Frontal cortex (tissue), 4 donors: ENCODE results near the gene SDR9C7. TPM values are rescaled to one million over a fixed set of nuclear protein-coding genes. Genes with fewer than 3 reads are reported as not detected.
A peak's percentile ranks its signal among the peaks of the same experiment; 100 is the strongest.
"Not testable (repeated sequence)": the region's sequence is repeated elsewhere in the genome, so short reads cannot be mapped to it uniquely, and the experiment has no call there.

ENCODE experiments used
- DNase-seq, 2 donors: peaks; one replicate each; pipeline ENCODE4 v3.0.0; 2012; ENCODE audit warnings: low spot score in 2 of 2
- FAIRE-seq: peaks from 2 replicates; lab custom pipeline; 2012; peaks lifted over from hg19 to GRCh38; lab: Jason Lieb, UNC
- total RNA-seq: library from RNA; depleted of rRNA; stranded (reverse); fragments of >200 nt; gene quantifications from one replicate; pipeline ENCODE4 v1.2.3, GENCODE V29; 2014
- donor health status: control.
- donor health status: control.
- donor health status: control.

The SDR9C7 gene
- total RNA-seq, 1 donor from 2014 or later, result 0.41 TPM

DNA sequence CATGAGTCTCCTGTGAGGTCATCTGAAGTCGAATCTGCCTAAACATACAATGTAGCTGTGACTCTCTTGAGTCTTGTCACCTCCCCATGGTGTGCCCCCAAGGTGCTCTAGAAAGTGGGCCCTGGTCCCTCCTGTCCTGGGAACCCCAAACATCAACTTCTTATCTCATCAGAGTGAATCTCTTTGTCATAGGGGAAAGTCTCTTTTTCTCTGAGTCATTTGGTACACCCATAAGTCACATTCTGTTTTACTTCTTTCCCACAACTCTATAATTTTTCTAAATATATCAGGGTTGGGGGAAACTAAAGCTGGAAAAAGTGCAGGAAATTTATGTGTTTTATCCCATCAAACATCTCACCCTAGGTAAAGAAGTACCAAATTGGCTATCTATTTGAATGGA, 12.9 kb downstream of the SDR9C7 start:
- no peak for DNase-seq
- no peak for FAIRE-seq

DNA sequence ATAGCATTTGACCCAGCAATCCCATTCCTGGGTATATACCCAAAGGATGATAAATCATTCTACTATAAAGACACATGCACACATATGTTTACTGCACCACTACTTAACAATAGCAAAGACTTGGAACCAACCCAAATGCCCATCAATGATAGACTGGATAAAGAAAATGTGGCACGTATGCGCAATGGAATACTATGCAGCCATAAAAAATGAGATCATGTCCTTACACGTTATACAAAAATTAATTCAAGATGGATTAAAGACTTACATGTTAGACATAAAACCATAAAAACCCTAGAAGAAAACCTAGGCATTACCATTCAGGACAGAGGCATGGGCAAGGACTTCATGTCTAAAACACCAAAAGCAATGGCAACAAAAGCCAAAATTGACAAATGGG, 16.1 kb downstream of the SDR9C7 start:
- FAIRE-seq, DNase-seq: not testable (repeated sequence)

DNA sequence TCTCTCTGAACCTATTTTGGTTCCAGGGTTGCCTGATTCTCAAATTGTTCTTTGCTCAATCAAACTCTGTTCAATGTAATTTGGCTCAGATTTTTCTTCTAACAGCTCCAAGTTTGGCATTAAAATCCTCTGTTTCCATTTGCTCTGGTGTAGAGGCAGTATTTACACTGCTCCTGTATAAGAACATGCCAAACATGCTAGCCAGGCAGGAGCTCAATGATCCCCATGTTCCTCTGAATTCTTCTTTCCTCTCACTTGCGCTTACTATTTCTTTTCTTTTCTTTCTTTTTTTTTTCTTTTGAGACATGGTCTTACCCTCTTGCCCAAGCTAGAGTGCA, 17.2 kb downstream of the SDR9C7 start:
- no peak for DNase-seq
- no peak for FAIRE-seq

DNA sequence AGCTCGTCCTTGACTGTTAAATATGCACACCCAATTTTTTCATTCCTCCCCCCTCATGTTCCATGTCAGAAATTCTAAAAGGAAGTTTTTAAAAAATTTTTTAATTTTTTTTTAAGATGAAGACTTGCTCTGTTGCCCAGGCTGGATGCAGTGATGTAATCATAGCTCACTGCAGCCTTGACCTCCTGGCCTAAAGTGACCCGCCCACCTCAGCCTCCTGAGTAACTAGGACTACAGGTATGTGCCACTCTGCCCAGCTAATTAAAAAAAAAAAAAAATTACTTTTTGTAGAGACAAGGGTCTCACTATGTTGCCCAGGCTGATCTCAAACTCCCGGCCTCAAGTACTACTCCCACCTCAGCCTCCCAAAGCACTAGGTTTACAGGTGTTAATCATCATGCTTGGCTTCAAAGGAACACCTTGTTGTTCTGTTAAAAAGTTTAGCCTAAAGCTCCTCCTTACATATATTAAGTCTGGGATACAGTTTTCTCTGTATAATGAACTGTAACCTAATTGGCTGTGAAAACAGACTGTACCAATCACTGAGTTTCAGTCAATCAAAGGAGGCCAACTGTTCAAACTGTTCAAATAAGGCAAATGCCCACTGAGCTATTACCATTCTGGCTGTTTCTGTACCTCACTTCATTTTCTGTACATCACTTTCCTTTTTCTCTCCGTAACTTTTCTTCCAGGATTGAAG, 17.8 kb downstream of the SDR9C7 start:
- DNase-seq (no peak), FAIRE-seq (no peak)

DNA sequence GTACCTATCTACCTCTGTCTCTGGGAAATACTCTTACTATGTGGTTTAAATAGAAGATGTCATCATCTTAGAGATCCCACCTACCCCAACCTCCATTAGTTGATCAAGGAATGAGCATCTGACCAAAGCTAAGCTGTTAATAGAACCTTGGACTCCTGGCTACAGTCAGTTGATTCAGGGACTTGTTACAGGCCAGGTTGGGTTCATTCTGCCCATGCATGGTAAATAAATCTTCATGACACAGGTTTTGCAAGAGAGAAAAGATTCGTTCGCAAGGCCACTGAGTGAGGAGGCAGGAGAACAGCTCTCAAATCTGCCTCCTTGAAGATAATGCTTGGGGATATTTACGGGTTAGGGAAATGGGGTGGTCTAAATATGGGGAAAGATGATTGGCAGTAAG, 19.5 kb downstream of the SDR9C7 start:
- DNase-seq (no peak), FAIRE-seq (no peak)

DNA sequence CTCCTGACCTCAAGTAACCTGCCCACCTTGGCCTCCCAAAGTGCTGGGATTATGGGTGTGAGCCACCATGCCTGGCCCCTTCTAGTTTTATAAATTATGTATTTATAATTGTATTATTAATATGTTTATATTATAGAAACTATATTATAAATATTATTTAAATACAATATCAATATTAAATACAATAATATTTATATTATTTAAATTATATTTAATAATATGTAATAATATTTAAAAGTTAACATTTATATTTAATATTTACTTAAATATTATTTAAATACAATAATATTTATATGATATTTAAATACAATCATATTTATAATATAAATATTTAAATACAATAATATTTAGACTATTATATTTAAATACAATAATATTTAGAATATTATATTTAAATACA, 20.0 kb downstream of the SDR9C7 start:
- FAIRE-seq, result peak; percentile 99
- no peak for DNase-seq

DNA sequence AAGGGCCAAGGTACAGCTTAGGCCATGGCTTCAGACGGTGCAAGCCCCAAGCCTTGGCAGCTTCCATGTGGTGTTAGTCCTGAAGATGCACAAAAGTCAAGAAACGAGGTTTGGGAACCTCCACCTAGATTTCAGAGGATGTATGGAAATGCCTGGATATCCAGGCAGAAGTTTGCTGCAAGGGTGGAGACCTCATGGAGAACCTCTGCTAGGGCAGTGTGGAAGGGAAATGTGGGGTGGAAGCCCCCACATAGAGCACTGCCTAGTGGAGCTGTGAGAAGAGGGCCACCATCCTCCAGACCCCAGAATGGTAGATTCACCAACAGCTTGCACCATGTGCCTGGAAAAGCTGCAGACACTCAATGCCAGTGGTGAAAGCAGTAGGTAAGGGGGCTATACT, 24.8 kb downstream of the SDR9C7 start:
- FAIRE-seq, result not testable (repeated sequence)

DNA sequence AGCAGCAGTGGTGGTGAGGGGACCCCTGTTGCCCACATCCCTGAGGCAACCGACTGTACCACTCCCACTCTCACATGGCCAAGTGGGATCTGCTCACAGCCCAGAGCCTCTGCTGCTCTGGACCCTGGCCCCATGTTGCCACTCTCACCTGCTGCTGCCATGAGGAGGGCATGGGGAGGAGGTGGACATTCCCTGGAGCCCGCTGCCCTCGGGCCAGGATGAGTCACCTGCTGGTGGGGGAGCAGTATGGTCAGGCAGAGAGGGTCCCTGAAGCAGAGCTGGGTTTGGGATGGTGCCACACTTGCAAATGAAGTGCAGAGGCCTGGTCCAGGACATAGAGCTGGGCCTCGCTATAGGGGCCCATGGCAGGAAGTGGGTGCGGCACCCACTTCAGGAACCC, 26.1 kb downstream of the SDR9C7 start:
- DNase-seq, result no peak
- no peak for FAIRE-seq

More for the DNA sequence above, 24.8 kb downstream of the SDR9C7 start:
- DNase-seq, result not testable (repeated sequence)

DNA sequence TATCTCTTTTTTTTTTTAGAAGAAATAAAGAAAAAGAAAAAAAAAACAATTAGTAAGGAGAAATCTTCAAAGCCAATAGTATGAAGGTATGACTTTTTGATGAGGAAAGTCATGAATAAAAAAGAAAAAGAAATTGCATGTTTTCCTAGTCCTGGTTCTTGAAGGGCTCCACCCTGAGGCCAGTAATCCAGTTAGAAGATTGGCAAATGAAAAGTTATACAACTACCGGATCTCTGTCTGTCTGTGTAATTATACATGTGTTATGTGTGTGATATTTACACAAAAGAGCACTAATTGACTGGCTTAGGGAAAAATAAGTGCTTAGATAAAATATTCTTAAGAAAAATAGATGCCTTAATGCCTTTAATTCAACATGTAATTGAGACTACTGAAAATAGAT, 28.4 kb downstream of the SDR9C7 start:
- FAIRE-seq (no peak), DNase-seq (no peak)

DNA sequence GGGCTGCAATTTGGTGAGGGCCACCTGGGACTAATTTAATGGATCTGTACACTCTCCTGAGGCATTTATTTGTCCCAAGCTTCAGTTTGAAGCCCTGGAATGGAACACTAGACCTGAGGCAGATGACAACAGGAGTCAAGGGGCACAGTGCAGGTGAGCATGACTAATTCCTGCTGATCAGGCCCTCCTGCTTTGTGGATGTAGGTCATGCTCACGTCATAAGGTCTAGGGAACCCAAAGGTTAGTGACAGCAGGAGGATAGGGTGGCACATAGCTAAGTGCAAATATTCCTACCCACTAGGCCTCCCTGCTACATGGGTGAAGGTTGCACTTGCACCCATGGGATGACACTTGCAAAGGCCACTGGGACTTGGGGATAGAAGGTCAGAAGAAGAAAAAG, 30.8 kb downstream of the SDR9C7 start:
- FAIRE-seq (no peak), DNase-seq (no peak)

DNA sequence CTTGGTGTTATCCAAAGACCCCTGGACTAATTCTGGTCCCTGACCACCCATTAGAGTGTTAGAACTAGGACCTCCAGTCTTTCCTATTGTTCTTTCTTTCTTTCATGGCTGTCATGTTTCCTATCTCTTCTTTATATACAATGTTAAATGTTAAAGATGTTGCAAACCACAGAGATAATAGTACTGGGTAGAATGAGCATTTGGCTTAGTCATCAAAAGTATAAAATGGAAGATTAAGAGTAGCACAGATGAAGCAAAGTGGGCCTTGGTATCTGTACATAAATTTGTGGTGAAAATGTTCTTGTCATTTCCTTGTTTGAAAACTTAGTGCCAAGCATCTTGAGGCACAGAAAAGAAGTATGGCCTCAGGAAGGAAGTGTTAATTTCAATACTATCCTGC, 32.9 kb downstream of the SDR9C7 start:
- not testable (repeated sequence) for FAIRE-seq, DNase-seq

DNA sequence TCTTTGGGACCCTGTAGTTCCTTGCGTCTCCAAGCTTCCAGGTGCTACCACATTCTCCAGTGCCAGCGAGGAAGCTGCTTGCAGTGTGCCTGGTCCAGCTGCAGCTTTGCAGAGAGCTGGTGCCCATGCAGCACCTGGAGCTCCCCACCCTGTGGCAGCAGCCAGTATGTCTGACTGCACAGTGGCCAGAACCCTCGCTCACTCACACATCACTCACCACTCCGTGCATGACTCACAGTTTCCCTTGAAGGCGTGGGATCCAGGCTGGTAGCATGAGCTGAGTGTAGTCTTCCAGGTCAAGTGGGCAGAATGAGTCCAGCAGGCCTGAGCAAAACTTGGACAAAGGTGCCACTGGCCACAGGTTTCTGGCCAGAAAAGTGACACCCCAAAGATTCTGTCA, 33.6 kb downstream of the SDR9C7 start:
- no peak for FAIRE-seq
- DNase-seq, result no peak

DNA sequence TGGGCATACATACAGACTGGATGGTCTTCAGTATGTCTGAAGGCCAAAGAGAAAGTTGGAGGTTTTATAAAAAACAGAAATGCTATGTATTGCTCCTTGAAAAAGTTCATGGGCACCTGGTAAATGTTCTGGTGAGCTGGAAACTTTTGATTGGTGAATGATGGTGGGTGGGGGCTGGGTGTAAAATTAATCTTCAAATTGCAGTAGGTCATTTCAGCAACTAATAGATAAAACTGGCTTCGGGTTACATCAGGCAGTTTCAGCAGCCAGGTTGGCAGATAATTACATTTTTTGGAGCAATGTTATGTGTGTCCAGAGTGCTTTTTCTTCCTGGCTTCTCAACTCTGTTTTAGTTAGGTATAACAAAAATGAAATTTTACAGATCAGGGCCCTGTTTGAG, 35.3 kb downstream of the SDR9C7 start:
- FAIRE-seq, result no peak
- no peak for DNase-seq

DNA sequence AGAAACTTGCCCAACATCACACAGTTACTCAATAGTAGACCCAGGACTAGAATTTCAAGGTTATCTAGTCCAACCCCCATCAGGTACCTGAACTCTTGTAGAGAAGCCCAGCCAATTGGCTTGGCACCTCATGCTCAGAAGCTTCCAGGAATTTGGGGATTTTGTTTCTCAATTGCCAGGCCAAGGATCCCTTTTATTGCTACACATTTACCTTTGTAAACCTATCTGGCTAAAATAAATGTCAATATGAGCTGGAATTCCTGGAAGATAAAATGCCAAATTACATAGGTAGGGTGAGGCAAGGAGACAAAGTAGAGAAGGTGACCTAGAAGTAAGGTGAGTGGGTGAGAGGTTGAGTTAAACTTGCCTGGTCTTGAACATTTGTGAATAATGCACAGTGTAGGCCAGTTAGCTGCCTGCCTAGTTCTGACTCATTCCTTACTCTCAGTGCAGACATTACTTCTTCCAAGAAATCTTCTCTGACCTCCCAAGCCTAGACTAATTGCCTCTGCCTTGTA, 36.3 kb downstream of the SDR9C7 start:
- FAIRE-seq (no peak), DNase-seq (no peak)

DNA sequence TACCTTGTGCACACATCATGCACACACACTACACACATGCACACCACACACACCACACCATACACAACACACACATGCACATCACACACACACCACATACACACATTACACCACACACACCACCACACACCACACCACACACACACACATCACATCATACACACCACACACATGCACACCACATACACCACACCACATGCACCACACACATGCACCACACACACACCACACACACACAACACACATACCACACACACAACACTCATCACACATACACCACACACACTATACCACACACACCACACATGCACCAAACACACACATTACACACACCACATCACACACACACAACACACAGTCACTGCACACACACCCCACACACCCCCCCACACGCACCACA, 38.1 kb downstream of the SDR9C7 start:
- DNase-seq, result no peak

DNA sequence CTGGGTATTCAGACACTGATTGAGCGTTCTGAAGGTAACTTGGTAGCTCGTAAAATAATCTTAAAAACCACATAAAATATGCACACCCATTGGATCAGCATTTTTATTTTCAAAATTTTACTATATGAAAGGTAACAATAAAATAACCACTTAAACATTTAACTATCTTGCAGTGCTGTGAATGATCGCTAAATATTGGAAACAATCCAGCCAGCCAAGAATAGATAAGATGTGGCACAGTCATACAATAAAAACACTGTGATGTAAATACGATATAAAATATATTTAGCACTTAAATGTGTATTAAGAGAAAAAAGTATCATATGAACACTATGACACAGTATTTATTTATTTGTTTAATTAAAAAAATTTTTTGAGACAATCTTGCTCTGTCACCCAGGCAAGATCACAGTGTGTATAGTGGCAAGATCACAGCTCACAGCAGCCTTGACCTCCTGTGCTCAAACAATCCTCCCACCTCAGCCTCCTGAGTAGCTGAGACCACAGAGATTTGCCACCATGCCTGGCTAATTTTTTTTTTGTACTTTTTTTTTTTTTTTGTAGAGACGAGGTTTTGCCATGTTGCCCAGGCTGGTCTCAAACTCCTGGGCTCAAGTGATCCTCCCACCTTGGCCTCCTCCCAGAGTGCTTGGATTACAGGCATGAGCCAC, 39.4 kb downstream of the SDR9C7 start:
- no peak for DNase-seq
- no peak for FAIRE-seq

More for the DNA sequence above, 38.1 kb downstream of the SDR9C7 start:
- FAIRE-seq, result no peak

DNA sequence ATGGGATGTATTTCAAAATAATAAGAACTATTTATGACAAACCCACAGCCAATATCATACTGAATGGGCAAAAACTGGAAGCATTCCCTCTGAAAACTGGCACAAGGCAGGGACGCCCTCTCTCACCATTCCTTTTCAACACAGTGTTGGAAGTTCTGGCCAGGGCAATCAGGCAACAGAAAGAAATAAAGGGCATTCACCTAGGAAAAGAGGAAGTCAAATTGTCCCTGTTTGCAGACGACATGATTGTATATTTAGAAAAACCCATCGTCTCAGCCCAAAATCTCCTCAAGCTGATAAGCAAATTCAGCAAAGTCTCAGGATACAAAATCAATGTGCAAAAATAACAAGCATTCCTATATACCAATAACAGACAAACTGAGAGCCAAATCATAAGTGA, 42.3 kb downstream of the SDR9C7 start:
- not testable (repeated sequence) for DNase-seq, FAIRE-seq

DNA sequence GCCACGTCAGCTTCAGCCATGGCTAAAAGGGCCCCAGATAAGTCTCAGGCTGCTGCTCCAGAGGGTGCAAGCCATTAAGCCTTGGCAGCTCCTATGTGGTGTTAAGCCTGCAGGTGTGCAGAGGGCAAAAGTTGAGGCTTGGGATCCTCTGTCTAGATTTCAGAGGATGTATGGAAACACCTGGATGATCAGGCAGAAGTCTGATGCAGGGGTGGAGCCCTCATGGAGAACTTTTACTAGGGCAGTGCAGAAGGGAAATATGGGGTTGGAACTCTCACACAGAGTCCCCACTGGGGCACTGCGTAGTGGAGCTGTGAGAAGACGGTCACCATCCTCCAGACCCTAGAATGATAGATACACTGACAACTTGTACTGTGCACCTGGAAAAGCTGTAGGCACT, 47.9 kb downstream of the SDR9C7 start:
- FAIRE-seq (no peak), DNase-seq (no peak)

DNA sequence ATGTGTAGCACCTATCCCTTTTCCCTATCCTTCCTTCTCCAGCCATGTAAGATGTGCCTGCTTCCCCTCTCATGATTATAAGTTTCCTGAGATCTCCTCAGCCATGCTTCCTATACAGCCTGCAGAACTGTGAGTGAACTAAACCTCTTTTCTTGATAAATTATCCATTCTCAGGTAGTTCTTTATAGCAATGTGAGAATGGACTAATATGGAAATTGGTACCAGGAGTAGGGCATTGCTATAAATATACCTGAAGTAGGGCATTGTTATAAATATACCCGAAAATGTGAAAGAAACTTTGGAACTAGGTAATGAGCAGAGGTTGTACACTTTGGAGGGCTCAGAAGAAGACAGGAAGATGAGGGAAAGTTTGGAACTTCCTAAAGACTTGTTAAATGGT, 48.9 kb downstream of the SDR9C7 start:
- FAIRE-seq (no peak), DNase-seq (no peak)

DNA sequence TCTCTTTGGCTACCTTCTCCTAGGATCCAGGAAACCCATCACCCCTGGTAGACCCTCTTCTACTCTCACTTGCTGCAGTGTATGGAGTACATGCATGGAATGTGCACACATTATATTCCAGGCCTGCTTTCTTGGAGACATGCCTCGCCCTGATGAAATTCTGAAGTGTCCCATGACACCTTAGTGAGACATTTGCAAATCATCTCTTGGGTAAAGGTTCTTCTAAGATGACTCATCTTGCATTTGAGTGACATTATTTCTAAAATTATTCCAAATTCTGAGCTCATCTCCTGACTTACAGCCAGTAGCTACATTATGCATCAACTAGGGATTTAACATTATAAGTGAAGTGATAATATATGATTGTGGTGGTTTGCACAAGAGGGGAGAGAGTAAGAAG, 49.8 kb downstream of the SDR9C7 start:
- FAIRE-seq (no peak), DNase-seq (no peak)

DNA sequence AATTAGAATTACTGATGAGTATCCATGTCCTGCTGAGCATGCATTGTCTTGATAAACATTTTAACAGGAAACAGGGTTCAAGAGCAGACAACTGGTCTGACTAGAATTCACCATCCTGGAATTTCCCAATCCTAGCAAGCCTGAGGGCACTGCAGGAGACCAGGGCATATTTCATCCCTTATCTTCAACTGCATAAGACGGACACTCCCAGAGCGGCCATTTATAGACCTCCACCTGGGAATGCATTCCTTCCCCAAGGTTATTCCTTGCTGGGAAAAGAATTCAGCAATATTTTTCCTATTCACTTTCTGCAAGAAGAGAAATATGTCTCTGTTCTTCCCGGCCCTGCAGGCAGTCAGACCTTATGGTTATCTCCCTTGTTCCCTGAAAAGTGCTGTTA, 51.8 kb downstream of the SDR9C7 start:
- FAIRE-seq, DNase-seq: not testable (repeated sequence)
